PC-9 (cell line): Measurements from ENCODE around the gene PDE7B. TPM values are rescaled to one million over a fixed set of nuclear protein-coding genes. Genes with fewer than 3 reads are reported as not detected.

Experiments
- BruUV-seq: library from RNA; stranded (reverse); fragments of 400-500 nt; replicated peaks from 2 replicates; lab custom pipeline; 2021; lab: Mats Ljungman, UMichigan
- CTCF ChIA-PET: fragments of 300-600 bp; sonication (Branson Sonifier 250); formaldehyde crosslinking; loops from one replicate; lab custom pipeline; 2022; ENCODE audit warnings: antibody characterized with exemption; lab: Charles Lee
- POLR2A ChIA-PET: fragments of 300-600 bp; sonication (Branson Sonifier 250); formaldehyde crosslinking; loops from one replicate; lab custom pipeline; 2022; ENCODE audit warnings: antibody characterized with exemption; ENCODE audit not compliant: unreplicated experiment; lab: Charles Lee
- DNase-seq, 2 experiments: peaks; one replicate each; pipeline versions ENCODE4 v3.0.0 to v3.0.0-alpha.2; 2015 to 2022; ENCODE audit warnings: mixed read lengths in 1 of 2
- H2AFZ ChIP-seq: fragments of 200-600 bp; sonication (generic); 2 replicates; pipeline ENCODE4 v1.8.1; 2017; ENCODE audit warnings: antibody characterized with exemption
- H3F3A ChIP-seq: fragments of 200-600 bp; sonication (generic); 2 replicates; pipeline ENCODE4 v1.8.1; 2017; ENCODE audit warnings: antibody characterized with exemption, mild to moderate bottlenecking, low read depth; ENCODE audit not compliant: insufficient read depth
- H3K27ac ChIP-seq: fragments of 200-600 bp; sonication (generic); 2 replicates; pipeline ENCODE4 v1.6.1; 2016; ENCODE audit warnings: mixed run types
- H3K27me3 ChIP-seq: fragments of 200-600 bp; sonication (generic); 2 replicates; pipeline ENCODE4 v1.6.1; 2016; ENCODE audit warnings: low read depth, mixed run types; ENCODE audit not compliant: insufficient read depth
- H3K36me3 ChIP-seq: fragments of 200-600 bp; sonication (generic); 2 replicates; pipeline ENCODE4 v1.6.1; 2016; ENCODE audit warnings: low read depth, mixed run types
- H3K4me1 ChIP-seq: fragments of 200-600 bp; sonication (generic); replicated peaks from 2 replicates; pipeline ENCODE4 v1.6.1; 2016; ENCODE audit warnings: mixed run types; ENCODE audit not compliant: insufficient read depth
- H3K4me2 ChIP-seq: fragments of 200-600 bp; sonication (generic); 2 replicates; pipeline ENCODE4 v1.6.1; 2017; ENCODE audit warnings: mixed run types
- H3K4me3 ChIP-seq: fragments of 200-600 bp; sonication (generic); 2 replicates; pipeline ENCODE4 v1.6.1; 2016; ENCODE audit warnings: mixed run types
- H3K79me2 ChIP-seq: fragments of 200-600 bp; sonication (generic); 2 replicates; pipeline ENCODE4 v1.6.1; 2017; ENCODE audit warnings: low read depth, mixed run types
- H3K9me2 ChIP-seq: fragments of 200-600 bp; sonication (generic); 2 replicates; pipeline ENCODE4 v1.8.1; 2017; ENCODE audit warnings: mild to moderate bottlenecking; ENCODE audit not compliant: insufficient read depth
- H3K9me3 ChIP-seq: fragments of 200-600 bp; sonication (generic); 2 replicates; pipeline ENCODE4 v1.8.1; 2016; ENCODE audit warnings: low read depth; ENCODE audit not compliant: insufficient read depth
- H4K20me1 ChIP-seq: fragments of 200-600 bp; sonication (generic); 2 replicates; pipeline ENCODE4 v1.8.1; 2017; ENCODE audit not compliant: insufficient read depth
- CTCF ChIP-seq: fragments of 200-600 bp; sonication (generic); conservative IDR thresholded peaks from 2 replicates; pipeline ENCODE4 v1.6.1; 2017; ENCODE audit warnings: mixed run types, antibody characterized with exemption, mild to moderate bottlenecking, moderate library complexity
- EZH2 ChIP-seq: fragments of 200-600 bp; sonication (generic); IDR thresholded peaks from 2 replicates; pipeline ENCODE4 v1.8.0; 2017; ENCODE audit warnings: antibody characterized with exemption, low read depth
- intact Hi-C: fragments of 100-400 bp; cut with micrococcal nuclease; formaldehyde crosslinking; loops from one replicate; pipeline ENCODE4 v1.10.0; 2022; ENCODE audit not compliant: unreplicated experiment
- total RNA-seq: library from RNA; stranded (reverse); gene quantifications from 2 replicates; pipeline ENCODE4 v1.2.3, GENCODE V29; 2021

PDE7B gene
- total RNA-seq, 1 experiment from 2014 or later = 0.31 TPM

- Histone ChIP-seq H3F3A (no peaks in the 10 kb centered on the region), H2AFZ (no peak overlapping the region), H3K79me2 (no peaks in the 10 kb centered on the region), H3K36me3 (no peaks in the 10 kb centered on the region), H3K27ac (no peak overlapping the region), H3K4me1 (no peaks in the 10 kb centered on the region), H3K9me2 (no peaks in the 10 kb centered on the region), H4K20me1 (no peaks in the 10 kb centered on the region), H3K4me3 (no peak overlapping the region), H3K27me3 (no peaks in the 10 kb centered on the region), H3K9me3 (0 out of 2 replicates have a peak, but pooled peaks cover 3% of the 10 kb centered on the region), H3K4me2 (no peak overlapping the region)
- DNase-seq = no peak
- intact Hi-C loops = no loop called here
- ChIA-PET POLR2A (no interaction called here), CTCF (no interaction called here)
- BruUV-seq = no TSS peak
- TF ChIP-seq EZH2 (no peak), CTCF (no peak)
Observed at GRCh38 chr6:135985471-135985870, 134.0 kb downstream of the PDE7B start.

GRCh38 chr6:135987226-135987625 lies 135.7 kb downstream of the PDE7B start:
- Histone ChIP-seq H3K27me3 (no peaks in the 10 kb centered on the region), H3K9me2 (no peaks in the 10 kb centered on the region), H2AFZ (no peak overlapping the region), H3K4me2 (no peak overlapping the region), H3K9me3 (0 out of 2 replicates have a peak, but pooled peaks cover 3% of the 10 kb centered on the region), H3K27ac (no peak overlapping the region), H3K79me2 (no peaks in the 10 kb centered on the region), H4K20me1 (no peaks in the 10 kb centered on the region), H3F3A (no peaks in the 10 kb centered on the region), H3K4me1 (no peaks in the 10 kb centered on the region), H3K36me3 (no peaks in the 10 kb centered on the region), H3K4me3 (no peak overlapping the region)
- ChIA-PET CTCF (no interaction called here), POLR2A (no interaction called here)
- DNase-seq = no peak
- TF ChIP-seq CTCF = no peak
- intact Hi-C loops = no loop called here
- BruUV-seq = no TSS peak

GRCh38 chr6:135990439-135990838 lies 138.9 kb downstream of the PDE7B start:
- H2AFZ ChIP-seq = no peak overlapping the region
- no peaks in the 10 kb centered on the region for H3K36me3 ChIP-seq
- H3K27ac ChIP-seq = no peak overlapping the region
- H3K4me3 ChIP-seq = no peak overlapping the region
- ChIA-PET POLR2A (no interaction called here), CTCF (no interaction called here)
- no peaks in the 10 kb centered on the region for H3K79me2 ChIP-seq
- peaks cover 1% of the 10 kb centered on the region; the same call in 1 of the 2 replicates for H3K4me1 ChIP-seq
- 0 out of 2 replicates have a peak, but pooled peaks cover 3% of the 10 kb centered on the region for H3K9me3 ChIP-seq
- DNase-seq = no peak
- H3K27me3 ChIP-seq = no peaks in the 10 kb centered on the region
- no peaks in the 10 kb centered on the region for H3F3A ChIP-seq
- H3K4me2 ChIP-seq = no peak overlapping the region
- TF ChIP-seq EZH2 (no peak), CTCF (no peak)
- H4K20me1 ChIP-seq = no peaks in the 10 kb centered on the region
- intact Hi-C loops = no loop called here
- BruUV-seq = no TSS peak
- H3K9me2 ChIP-seq = no peaks in the 10 kb centered on the region
